Epidermal melanocyte (primary cell): ENCODE measurements around the gene ZNF679.
"Not testable (repeated sequence)": the region's sequence is repeated elsewhere in the genome, so short reads cannot be mapped to it uniquely, and the experiment has no call there.

Experiments
- DNase-seq: peaks from one replicate; pipeline ENCODE4 v3.0.0; 2011; ENCODE audit warnings: low spot score; ENCODE audit not compliant: insufficient read length

ZNF679 gene

GRCh38 chr7:64310426-64310825 lies 82.2 kb downstream of the ZNF679 start:
- no peak for DNase-seq

DNA sequence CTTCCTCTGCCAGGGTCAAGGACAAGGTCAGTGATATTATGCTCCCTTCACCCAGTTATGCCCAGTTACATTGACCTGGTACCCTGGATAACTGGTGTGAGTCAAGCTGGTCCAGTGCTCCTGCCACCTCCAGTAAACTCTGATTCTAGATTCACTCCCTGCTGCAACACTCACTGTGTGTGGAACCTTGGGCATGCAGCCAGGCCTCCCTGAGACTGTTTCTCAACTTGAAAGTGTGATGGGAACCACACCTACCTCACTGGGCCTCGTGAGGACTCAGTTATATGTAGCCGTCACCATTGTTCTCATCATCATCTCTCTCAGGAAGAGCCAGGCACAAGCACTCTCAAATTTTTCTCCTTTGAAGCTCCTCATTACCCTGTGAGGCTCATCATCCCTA lies 84.6 kb downstream of the ZNF679 start:
- no peak for DNase-seq

DNA sequence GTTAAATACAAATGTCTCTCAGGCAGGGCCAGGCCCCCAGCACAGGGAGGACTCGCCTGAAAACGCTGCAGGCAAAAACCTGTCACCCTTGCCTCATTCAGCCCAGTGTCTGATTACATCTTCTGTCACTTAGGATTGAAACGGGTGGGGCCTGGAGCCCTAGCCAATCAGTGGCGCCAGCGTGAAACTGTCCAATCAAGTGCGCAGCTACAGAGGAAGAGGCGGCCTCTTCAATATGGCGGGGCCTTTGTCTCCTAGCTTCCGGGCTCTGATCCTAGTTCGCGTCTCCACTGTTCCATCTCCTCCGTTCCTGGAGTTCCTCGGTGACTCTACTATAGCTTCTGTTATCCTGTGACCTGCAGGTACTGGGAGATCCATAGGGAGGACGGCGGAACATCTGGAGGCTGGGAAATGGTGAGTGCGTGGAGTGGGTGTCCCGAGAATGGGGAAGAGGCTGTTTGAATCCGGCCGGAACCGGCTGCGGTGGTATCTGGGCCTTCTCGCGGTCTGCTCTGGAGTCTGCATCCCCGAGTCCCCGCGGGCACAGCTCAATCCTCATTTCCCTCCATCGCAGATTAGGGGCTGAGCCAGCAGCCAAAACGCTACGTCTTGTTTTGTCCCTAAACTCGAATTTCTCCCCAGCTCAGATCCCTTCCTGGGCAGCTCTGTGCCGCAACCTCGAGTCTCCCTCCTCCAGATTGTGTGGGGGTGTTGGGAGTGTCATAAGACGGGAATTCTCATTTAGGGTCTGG lies 85.6 kb downstream of the ZNF679 start, which contains the start of gene ZNF736:
TSS of gene ZNF736 (plus strand) at position 222 of the 752 bp plus-strand sequence. CDS start at position 412, 190 bp downstream.
- peak; percentile 85 for DNase-seq

DNA sequence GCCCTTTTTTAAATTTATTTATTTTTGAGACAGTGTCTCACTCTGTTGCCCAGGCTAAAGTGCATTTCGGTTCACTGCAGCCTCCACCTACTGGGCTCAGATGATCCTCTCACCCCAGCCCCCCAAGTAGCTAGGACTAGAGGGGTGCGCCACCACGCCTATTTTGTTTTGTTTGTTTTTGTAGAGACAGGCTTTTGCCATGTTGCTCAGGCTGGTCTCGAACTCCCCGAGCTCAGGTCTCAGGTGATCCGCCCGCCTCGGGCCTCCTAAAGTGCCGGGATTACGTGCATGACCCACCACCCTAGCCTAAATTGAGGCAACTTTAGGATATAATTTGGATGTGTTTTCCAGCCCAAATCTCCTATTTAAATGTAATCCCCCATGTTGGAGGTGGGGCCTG lies 86.3 kb downstream of the ZNF679 start:
- no peak for DNase-seq

GRCh38 chr7:64316031-64316742 lies 87.9 kb downstream of the ZNF679 start:
- DNase-seq: not testable (repeated sequence)
